ENCODE results near the gene COL24A1.

The COL24A1 gene

DNA sequence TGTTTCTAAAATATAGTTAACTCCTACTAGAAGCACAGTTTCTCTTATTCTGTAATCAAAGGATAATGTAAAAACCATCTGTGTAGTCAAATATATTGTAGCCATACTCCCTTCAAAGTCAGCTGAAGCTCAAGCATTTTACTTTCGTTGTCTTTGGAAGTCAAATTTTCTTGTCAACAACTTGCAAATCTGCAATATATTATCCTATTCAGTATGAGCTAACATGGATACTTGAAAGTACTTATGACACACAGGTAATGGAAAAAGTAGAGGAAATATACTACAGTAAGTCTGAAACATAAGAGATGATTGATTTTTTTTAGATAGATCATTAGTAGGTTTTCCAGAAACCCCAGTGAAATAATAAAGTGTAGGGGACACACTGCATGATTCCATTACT, 121.5 kb downstream of the COL24A1 start:
- TF ChIP-seq, protein P1, sequence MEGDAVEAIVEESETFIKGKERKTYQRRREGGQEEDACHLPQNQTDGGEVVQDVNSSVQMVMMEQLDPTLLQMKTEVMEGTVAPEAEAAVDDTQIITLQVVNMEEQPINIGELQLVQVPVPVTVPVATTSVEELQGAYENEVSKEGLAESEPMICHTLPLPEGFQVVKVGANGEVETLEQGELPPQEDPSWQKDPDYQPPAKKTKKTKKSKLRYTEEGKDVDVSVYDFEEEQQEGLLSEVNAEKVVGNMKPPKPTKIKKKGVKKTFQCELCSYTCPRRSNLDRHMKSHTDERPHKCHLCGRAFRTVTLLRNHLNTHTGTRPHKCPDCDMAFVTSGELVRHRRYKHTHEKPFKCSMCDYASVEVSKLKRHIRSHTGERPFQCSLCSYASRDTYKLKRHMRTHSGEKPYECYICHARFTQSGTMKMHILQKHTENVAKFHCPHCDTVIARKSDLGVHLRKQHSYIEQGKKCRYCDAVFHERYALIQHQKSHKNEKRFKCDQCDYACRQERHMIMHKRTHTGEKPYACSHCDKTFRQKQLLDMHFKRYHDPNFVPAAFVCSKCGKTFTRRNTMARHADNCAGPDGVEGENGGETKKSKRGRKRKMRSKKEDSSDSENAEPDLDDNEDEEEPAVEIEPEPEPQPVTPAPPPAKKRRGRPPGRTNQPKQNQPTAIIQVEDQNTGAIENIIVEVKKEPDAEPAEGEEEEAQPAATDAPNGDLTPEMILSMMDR (IDR thresholded peaks at IDR 0.05), result no peak
- no peak overlapping the region for H3K27ac ChIP-seq
- no peak for DNase-seq (ENCODE audit: low spot score)
- H3K4me3 ChIP-seq, result no peak overlapping the region

DNA sequence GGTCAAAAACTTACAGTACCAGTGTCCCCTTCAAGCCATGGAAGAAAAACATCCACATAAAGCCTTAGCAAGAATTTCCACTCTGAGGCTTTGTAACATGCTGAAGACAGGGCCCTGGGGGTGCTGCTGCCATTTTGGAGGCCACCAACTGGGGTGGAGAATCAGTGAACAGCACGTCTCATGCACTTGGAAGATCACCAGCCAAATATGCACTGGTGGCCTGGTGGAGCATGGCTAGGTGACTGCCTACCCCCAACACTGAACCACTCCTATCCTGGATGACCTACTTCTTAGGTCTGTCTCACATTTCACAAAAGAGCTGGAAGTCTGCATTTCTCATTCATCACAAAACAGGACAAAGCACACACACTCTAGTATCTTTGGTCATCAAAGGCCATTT, 126.4 kb downstream of the COL24A1 start:
- TF ChIP-seq, protein P1 (IDR thresholded peaks at IDR 0.05), result no peak
- Histone ChIP-seq H3K4me3 (no peak overlapping the region), H3K27ac (no peak overlapping the region)
- DNase-seq (ENCODE audit: low spot score), result no peak

DNA sequence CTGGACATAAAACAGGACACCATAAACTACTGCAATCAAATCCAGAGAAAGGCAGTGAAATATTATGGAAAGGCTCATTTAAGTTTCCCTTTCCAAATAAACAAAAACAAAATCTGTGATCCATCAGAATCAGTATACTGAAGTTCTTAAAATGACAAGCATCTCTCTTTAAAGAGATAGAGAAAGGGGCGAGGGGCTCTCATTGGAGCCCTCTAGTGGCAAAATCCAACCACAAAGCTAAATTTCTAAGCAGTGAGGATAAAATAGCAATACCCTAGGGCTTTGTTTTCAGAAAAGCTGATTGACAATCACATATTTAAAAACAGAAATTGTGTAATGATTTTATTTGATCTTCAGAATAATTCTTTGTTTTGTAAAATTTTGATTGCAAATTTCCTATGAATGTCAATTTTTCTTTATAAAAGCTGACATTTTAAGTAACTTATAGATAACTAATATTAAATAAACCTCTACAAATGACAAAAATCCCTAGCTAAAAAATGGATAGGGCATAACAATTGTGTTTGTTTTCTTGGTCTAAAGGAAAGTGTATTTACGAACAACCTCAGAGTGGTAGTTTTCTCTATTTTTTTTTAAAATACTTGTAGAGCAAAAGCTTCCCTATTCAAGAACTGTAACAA, 138.2 kb downstream of the COL24A1 start:
- Histone ChIP-seq H3K4me3 (no peak overlapping the region), H3K27ac (no peak overlapping the region)
- TF ChIP-seq, protein P1 (IDR thresholded peaks at IDR 0.05), result peak; percentile 53
- DNase-seq (ENCODE audit: low spot score), result no peak

DNA sequence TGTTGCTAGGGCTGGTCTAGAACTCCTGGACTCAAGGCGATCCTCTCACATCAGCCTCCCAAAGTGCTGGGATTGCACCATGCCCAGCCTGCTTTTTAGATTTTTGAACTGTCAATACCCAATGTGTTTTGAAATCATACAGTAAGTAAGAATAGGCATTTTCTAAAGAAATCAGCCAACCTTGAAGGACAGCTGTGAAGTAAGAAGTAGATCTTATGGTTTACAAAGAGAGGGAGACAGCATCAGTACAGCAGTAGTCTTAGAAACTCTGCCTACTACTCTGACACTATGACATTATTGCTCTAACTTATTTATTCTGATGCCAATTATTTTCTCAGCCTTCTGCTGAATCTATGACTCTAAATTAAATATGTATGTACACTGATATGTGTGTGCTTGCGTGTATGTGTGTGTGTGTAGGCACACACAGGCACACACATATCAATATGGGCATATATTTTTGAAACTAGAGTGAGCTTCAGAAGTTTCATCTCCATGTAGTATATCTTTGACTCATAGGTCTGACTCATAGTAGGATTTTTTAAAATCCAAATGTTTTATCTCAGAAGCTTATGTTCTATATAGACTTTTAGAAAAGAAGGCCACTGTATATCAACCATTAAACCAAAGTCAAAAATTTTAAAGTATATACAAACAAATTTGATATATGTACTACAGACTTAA, 140.4 kb downstream of the COL24A1 start:
- TF ChIP-seq, protein P1 (IDR thresholded peaks at IDR 0.05), result no peak
- Histone ChIP-seq H3K27ac (no peak overlapping the region), H3K4me3 (no peak overlapping the region)
- no peak for DNase-seq (ENCODE audit: low spot score)

DNA sequence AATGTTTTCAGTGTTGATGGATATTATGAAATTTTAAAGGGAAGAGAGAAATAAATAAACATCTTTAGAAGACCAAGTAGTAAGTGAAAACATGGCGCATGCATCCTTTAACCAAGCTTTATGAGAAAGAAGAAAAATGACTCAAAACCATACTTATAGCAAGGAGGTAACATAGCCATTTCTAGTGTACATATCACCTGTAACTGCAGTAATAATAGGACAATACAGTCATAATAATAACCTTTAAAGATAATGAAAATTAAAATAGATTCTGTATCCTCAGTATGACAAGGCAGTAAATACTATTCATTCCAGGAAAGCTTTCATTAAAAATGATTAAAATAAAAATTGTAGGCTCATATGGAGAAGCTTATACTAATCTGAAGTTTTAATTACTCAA, 141.2 kb downstream of the COL24A1 start:
- Histone ChIP-seq H3K4me3 (no peak overlapping the region), H3K27ac (no peak overlapping the region)
- no peak for DNase-seq (ENCODE audit: low spot score)
- TF ChIP-seq, protein P1 (IDR thresholded peaks at IDR 0.05), result no peak

DNA sequence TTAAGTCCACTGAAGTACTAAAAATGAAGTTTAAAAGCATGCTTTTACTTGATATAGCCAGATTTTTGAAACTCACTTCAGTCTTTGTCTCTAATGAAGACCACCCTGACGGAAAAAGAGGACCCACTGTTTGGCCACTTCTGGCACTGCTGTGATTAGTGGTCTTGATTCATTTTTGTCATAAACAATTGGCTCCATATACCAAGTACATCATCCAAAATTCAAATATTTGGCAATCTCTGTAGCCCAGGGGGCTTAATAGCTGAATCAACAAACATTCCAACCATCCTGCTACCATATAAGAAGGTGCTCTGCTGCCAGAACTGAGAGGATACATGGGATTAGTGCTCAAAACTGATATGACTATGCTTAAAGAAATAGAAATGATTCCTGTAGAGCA, 156.0 kb downstream of the COL24A1 start:
- H3K27ac ChIP-seq, result no peak overlapping the region
- no peak overlapping the region for H3K4me3 ChIP-seq
- no peak for DNase-seq (ENCODE audit: low spot score)
- TF ChIP-seq, protein P1 (IDR thresholded peaks at IDR 0.05), result no peak

All from coronary artery (tissue), 2 donors.